Measurements from ENCODE around the gene LINS1.

Gene LINS1

DNA sequence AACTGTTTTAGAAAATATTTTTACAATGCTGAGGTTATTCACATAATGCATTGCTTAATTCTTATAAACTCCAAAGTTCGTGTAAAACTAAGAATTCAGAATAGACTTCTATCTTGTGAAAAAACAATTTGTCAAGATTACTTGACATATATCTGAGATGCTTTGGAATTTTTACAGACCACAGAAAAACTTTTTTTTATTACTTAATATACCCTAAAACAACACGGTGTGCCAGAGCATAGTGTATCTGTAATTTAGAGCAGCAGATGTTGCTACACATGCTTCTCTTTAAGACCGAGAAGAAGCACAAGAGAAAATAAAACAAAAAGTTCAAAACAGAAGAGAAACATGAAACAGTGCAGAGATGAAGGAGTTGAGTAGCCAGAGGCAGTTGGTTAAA is 26.8 kb upstream of the LINS1 start:
- Histone ChIP-seq H3K4me1 (ENCODE audit: control insufficient read depth, insufficient read depth, low read length) (peaks cover 5% of the 10 kb centered on the region), H3K9ac (ENCODE audit: low read depth, low read length) (no peak overlapping the region), H3K4me3 (ENCODE audit: low read length) (no peak overlapping the region), H3K9me3 (replicated peaks; ENCODE audit: low read length) (no peaks in the 10 kb centered on the region), H3K36me3 (ENCODE audit: insufficient read depth, low read length) (peaks cover 23% of the 10 kb centered on the region), H3K27me3 (ENCODE audit: control insufficient read depth, insufficient read depth, low read length) (no peaks in the 10 kb centered on the region), H3K4me2 (ENCODE audit: low read length) (no peak overlapping the region)

DNA sequence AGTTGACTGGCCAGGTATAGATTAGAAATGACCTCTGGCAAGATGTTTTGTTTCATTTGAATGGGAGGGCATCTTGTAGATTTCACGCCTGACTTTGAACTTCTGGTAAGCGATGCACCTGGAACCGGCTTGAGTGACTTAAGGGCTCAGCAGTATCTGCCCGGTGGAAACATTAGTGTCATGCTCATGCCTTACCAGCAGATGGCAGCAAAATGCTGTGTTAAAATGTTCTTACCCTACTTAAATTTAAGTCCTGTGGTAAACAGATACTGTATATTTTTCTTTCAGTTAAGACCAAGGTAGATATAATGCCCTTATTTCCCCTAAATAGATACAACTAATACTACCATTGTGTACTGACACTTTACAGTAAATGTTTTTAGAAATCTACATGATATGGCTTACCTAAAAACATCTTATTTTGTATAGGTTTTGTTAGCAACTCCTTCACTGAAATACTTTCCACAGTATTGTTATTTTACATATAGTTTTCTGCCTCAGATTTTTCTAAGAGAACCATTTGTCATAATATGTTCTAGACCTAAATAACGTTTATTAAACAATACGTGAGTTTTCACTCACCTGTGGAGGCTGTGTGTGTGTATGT is 25.9 kb upstream of the LINS1 start:
- Histone ChIP-seq H3K4me3 (ENCODE audit: low read length) (no peak overlapping the region), H3K4me2 (ENCODE audit: low read length) (no peak overlapping the region), H3K4me1 (ENCODE audit: control insufficient read depth, insufficient read depth, low read length) (peaks cover 13% of the 10 kb centered on the region), H3K36me3 (ENCODE audit: insufficient read depth, low read length) (peaks cover 22% of the 10 kb centered on the region), H3K9me3 (replicated peaks; ENCODE audit: low read length) (no peaks in the 10 kb centered on the region), H3K27me3 (ENCODE audit: control insufficient read depth, insufficient read depth, low read length) (no peaks in the 10 kb centered on the region), H3K9ac (ENCODE audit: low read depth, low read length) (no peak overlapping the region)

DNA sequence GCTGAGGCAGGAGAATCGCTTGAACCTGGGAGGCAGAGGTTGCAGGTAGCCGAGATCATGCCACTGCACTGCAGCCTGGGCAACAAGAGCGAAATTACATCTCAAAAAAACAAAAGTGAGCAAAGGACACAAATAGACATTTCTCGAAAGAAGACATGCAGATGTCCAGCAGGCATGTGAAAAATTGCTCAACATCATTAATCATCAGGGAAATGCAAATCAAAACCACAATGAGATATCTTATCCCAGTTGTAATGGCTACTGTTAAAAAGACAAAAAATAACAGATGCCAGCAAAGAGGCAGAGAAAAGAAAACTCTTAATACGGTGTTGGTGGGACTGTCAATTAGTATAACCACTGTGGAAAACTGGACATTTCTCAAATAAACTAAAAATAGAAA is 21.3 kb upstream of the LINS1 start:
- Histone ChIP-seq H3K27me3 (ENCODE audit: control insufficient read depth, insufficient read depth, low read length) (no peaks in the 10 kb centered on the region), H3K4me3 (ENCODE audit: low read length) (no peak overlapping the region), H3K9me3 (replicated peaks; ENCODE audit: low read length) (no peaks in the 10 kb centered on the region), H3K4me2 (ENCODE audit: low read length) (peak overlapping the region; percentile 12), H3K9ac (ENCODE audit: low read depth, low read length) (no peak overlapping the region), H3K36me3 (ENCODE audit: insufficient read depth, low read length) (peaks cover 13% of the 10 kb centered on the region), H3K4me1 (ENCODE audit: control insufficient read depth, insufficient read depth, low read length) (peaks cover 8% of the 10 kb centered on the region)

DNA sequence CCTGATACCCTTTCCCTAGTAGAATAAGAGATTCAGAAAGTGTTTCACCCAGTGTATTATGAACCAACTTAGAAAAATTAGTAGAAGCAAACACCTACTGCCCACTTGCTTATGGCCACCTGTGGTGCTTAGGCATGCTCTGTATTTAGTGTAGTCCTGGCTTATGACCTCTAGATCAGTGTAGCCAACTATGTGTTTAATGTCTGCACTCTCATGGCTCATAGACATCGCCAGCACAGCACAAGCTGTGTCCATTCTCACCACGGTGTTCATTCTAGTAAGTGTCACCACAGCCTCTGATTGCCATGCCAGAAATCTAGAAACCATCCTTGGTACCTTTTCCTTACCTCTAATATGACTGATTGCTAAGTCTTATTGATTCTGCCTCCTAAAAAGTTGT is 14.7 kb upstream of the LINS1 start:
- peaks cover 2% of the 10 kb centered on the region for H3K4me1 ChIP-seq (ENCODE audit: control insufficient read depth, insufficient read depth, low read length)
- no peaks in the 10 kb centered on the region for H3K9me3 ChIP-seq (replicated peaks; ENCODE audit: low read length)
- no peaks in the 10 kb centered on the region for H3K27me3 ChIP-seq (ENCODE audit: control insufficient read depth, insufficient read depth, low read length)
- H3K36me3 ChIP-seq (ENCODE audit: insufficient read depth, low read length), result peaks cover 30% of the 10 kb centered on the region
- no peak overlapping the region for H3K4me2 ChIP-seq (ENCODE audit: low read length)
- H3K4me3 ChIP-seq (ENCODE audit: low read length), result no peak overlapping the region
- H3K9ac ChIP-seq (ENCODE audit: low read depth, low read length), result no peak overlapping the region

DNA sequence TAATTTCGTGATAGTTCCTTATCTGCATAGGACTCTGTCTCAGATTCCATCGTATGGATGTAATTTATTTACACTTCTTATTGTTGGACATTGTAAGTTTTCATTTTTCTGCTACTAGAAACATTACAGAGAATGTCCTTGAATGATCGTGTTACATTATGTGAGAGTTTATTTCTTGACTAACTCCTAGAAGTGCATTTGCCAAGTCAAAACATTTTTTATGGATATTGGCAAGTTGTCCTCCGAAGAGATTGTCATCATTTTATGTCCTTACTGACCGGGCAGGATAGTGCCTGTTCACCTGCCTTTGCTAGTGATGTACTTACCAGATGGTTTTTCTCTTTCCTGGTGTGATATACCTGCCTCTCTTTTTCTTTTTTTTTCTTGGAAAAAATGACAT is 13.8 kb upstream of the LINS1 start:
- Histone ChIP-seq H3K36me3 (ENCODE audit: insufficient read depth, low read length) (peaks cover 30% of the 10 kb centered on the region), H3K9ac (ENCODE audit: low read depth, low read length) (no peak overlapping the region), H3K27me3 (ENCODE audit: control insufficient read depth, insufficient read depth, low read length) (no peaks in the 10 kb centered on the region)

DNA sequence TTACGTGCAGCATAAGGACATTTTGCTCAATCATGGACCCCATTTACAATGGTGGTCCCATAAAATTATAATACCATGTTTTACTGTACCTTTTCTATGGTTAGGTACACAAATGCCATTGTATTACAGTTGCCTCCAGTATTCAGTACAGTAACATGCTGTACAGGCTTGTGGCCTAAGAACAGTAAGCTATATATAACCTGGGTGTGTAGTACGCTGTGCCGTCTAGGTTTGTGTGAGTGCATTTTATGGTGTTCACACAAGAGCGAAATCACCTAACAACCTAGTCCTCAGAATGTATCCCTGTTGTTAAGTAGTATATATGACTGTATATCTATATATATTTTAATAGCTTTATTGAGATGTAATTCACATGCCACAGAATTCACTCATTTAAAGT is 12.9 kb upstream of the LINS1 start:
- H3K4me1 ChIP-seq (ENCODE audit: control insufficient read depth, insufficient read depth, low read length), result peaks cover 2% of the 10 kb centered on the region
- H3K4me3 ChIP-seq (ENCODE audit: low read length), result no peak overlapping the region
- no peak overlapping the region for H3K9ac ChIP-seq (ENCODE audit: low read depth, low read length)
- peaks cover 32% of the 10 kb centered on the region for H3K36me3 ChIP-seq (ENCODE audit: insufficient read depth, low read length)
- H3K4me2 ChIP-seq (ENCODE audit: low read length), result no peak overlapping the region
- no peaks in the 10 kb centered on the region for H3K9me3 ChIP-seq (replicated peaks; ENCODE audit: low read length)
- H3K27me3 ChIP-seq (ENCODE audit: control insufficient read depth, insufficient read depth, low read length), result no peaks in the 10 kb centered on the region

More for the DNA sequence above, 13.8 kb upstream of the LINS1 start:
- peaks cover 2% of the 10 kb centered on the region for H3K4me1 ChIP-seq (ENCODE audit: control insufficient read depth, insufficient read depth, low read length)
- H3K9me3 ChIP-seq (replicated peaks; ENCODE audit: low read length), result no peaks in the 10 kb centered on the region
- no peak overlapping the region for H3K4me3 ChIP-seq (ENCODE audit: low read length)
- H3K4me2 ChIP-seq (ENCODE audit: low read length), result no peak overlapping the region

DNA sequence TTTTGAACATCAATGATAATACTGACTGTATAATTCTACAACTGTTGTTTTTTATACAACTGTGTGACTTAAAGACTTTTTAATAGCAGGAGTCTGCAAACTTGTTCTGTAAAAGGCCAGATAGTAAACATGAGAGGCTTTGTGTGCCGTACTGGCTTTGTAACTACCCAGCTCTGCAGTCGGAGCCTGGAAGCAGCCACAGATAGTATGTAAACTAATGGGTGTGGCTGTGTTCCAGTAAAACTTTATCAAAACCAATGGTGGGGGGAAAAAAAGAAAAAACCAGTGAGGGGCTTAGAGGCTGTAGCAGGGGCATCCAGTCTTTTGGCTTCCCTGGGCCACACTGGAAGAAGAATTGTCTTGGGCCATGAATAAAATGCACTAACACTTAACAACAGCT is 12.4 kb upstream of the LINS1 start:
- Histone ChIP-seq H3K4me2 (ENCODE audit: low read length) (no peak overlapping the region), H3K9me3 (replicated peaks; ENCODE audit: low read length) (no peaks in the 10 kb centered on the region), H3K4me3 (ENCODE audit: low read length) (no peak overlapping the region), H3K36me3 (ENCODE audit: insufficient read depth, low read length) (peaks cover 37% of the 10 kb centered on the region), H3K9ac (ENCODE audit: low read depth, low read length) (no peak overlapping the region), H3K4me1 (ENCODE audit: control insufficient read depth, insufficient read depth, low read length) (peaks cover 2% of the 10 kb centered on the region), H3K27me3 (ENCODE audit: control insufficient read depth, insufficient read depth, low read length) (no peaks in the 10 kb centered on the region)

DNA sequence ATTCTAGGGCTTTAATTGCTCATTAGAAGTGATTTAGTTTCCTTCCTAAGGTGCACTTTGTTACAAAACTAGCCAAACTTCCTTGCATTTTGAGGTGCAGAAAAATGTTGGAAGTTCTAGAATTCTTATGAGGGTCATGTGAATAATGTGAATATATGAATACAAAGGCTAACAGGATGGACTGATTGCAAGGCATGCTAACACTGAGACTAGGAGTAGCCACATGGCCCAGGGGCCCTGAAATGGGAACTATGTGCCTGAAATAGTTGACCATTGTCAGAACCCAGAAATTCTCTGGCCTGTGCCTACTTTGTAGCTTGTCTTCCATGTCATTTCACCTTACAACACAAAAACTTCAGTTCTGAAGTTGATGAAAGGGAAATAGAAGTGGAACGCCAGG is 11.2 kb upstream of the LINS1 start:
- peaks cover 35% of the 10 kb centered on the region for H3K36me3 ChIP-seq (ENCODE audit: insufficient read depth, low read length)
- H3K9ac ChIP-seq (ENCODE audit: low read depth, low read length), result no peak overlapping the region
- no peaks in the 10 kb centered on the region for H3K9me3 ChIP-seq (replicated peaks; ENCODE audit: low read length)
- no peaks in the 10 kb centered on the region for H3K27me3 ChIP-seq (ENCODE audit: control insufficient read depth, insufficient read depth, low read length)
- H3K4me3 ChIP-seq (ENCODE audit: low read length), result no peak overlapping the region
- H3K4me2 ChIP-seq (ENCODE audit: low read length), result no peak overlapping the region
- H3K4me1 ChIP-seq (ENCODE audit: control insufficient read depth, insufficient read depth, low read length), result peaks cover 2% of the 10 kb centered on the region

DNA sequence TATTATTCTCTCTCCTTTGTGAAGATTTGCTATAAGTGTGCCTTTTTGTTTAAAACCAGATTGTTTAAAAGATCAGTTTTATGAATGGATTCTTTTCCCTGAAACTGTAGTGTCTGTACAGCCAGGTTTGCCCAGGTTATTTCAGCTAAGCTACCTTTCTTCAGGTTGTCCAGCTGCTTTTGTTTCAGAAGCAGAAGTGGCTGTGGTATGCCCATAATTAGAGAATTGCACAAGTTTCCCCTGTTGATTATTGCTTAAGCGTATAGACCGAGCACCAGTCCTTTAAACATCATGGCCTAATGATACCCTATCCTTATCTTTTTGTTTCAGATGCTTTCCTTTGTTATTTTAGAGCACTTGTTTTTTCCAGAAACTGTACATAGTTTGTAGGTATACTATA is 10.6 kb upstream of the LINS1 start:
- Histone ChIP-seq H3K9me3 (replicated peaks; ENCODE audit: low read length) (no peaks in the 10 kb centered on the region), H3K9ac (ENCODE audit: low read depth, low read length) (no peak overlapping the region), H3K4me3 (ENCODE audit: low read length) (no peak overlapping the region), H3K4me1 (ENCODE audit: control insufficient read depth, insufficient read depth, low read length) (peaks cover 2% of the 10 kb centered on the region), H3K36me3 (ENCODE audit: insufficient read depth, low read length) (peaks cover 41% of the 10 kb centered on the region), H3K4me2 (ENCODE audit: low read length) (no peak overlapping the region), H3K27me3 (ENCODE audit: control insufficient read depth, insufficient read depth, low read length) (no peaks in the 10 kb centered on the region)

DNA sequence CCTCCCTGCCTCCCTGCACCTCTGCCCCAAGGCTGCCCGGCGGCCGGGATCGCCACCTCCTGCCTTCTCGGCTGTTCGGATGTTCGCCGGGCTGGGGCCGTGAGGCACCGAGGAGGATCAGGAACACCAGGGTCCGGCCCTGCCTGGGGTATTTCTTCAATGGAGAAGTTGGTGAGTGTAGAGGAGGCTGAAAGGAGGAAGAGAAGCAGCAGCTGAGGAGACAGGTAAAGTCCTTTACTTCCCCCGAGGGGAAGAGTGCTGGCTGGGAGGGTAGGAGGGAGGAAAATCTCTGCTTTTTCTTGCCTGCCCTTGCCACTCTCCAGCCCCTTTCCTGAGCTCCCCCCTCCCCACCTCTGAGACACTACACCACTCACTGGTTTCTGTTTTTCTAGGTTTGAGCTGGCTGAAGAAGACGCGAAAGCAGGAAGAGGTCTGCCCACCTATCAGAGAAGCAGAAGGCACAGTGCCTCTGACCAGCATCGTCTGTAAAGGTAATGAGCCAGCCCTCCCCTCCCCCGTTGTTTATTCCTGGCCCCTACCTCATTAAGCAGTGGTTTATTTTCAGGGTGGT is 924 bp upstream of the LINS1 start:
- Histone ChIP-seq H3K9me3 (replicated peaks; ENCODE audit: low read length) (no peaks in the 10 kb centered on the region), H3K4me3 (ENCODE audit: low read length) (peak overlapping the region; percentile 92), H3K9ac (ENCODE audit: low read depth, low read length) (peak overlapping the region; percentile 95), H3K4me1 (ENCODE audit: control insufficient read depth, insufficient read depth, low read length) (peaks cover 12% of the 10 kb centered on the region), H3K27me3 (ENCODE audit: control insufficient read depth, insufficient read depth, low read length) (no peaks in the 10 kb centered on the region), H3K36me3 (ENCODE audit: insufficient read depth, low read length) (peaks cover 8% of the 10 kb centered on the region), H3K4me2 (ENCODE audit: low read length) (peak overlapping the region; percentile 85)

DNA sequence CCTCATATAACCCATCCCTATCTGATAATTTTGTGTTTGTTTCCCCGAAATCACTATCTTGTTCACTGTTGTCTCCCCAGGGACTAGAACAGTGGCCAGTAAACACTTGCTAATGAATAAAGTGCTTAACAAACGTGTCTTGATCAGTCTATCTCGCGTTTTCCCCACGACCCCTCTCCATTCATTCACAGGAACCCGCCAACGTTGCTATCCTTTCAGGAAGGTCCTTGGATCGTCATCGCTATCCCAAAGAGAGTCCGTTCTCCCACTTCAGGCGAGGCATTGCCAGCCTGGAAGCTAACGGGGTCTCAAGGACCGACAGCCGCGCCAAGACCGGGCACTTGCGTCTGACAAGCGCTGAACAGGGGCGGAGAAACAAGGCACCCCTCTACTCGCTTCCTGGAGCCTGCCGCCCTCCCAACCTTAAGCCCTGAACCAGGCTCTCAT is 344 bp downstream of the LINS1 start:
- H3K4me2 ChIP-seq (ENCODE audit: low read length), result peak overlapping the region; percentile 89
- H3K4me3 ChIP-seq (ENCODE audit: low read length), result peak overlapping the region; percentile 86
- H3K27me3 ChIP-seq (ENCODE audit: control insufficient read depth, insufficient read depth, low read length), result no peaks in the 10 kb centered on the region
- no peaks in the 10 kb centered on the region for H3K9me3 ChIP-seq (replicated peaks; ENCODE audit: low read length)
- peak overlapping the region; percentile 87 for H3K9ac ChIP-seq (ENCODE audit: low read depth, low read length)
- peaks cover 4% of the 10 kb centered on the region for H3K36me3 ChIP-seq (ENCODE audit: insufficient read depth, low read length)
- H3K4me1 ChIP-seq (ENCODE audit: control insufficient read depth, insufficient read depth, low read length), result peaks cover 16% of the 10 kb centered on the region

DNA sequence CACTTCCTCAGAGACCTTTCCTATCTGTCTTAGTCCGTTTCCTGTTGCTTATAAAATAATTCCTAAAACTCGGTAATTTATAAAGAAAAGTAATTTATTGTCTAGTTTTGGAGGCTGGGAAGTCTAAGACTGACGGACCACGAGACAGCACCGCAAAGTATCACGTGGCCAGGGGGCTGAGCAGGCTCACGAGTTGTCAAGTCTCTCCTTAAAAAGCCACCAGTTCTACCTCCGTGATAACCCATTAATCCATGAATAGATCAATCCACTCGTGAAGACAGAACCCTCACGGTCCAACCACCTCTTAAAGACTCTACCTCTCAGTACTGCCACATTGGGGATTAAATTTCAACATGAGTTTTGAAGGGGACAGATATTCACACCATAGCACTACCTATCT is 821 bp downstream of the LINS1 start:
- Histone ChIP-seq H3K36me3 (ENCODE audit: insufficient read depth, low read length) (peaks cover 4% of the 10 kb centered on the region), H3K9ac (ENCODE audit: low read depth, low read length) (peak overlapping the region; percentile 87), H3K27me3 (ENCODE audit: control insufficient read depth, insufficient read depth, low read length) (no peaks in the 10 kb centered on the region), H3K4me3 (ENCODE audit: low read length) (peak overlapping the region; percentile 86), H3K4me2 (ENCODE audit: low read length) (peak overlapping the region; percentile 89), H3K9me3 (replicated peaks; ENCODE audit: low read length) (no peaks in the 10 kb centered on the region), H3K4me1 (ENCODE audit: control insufficient read depth, insufficient read depth, low read length) (peaks cover 18% of the 10 kb centered on the region)

Measured in skeletal muscle satellite cell (primary cell).